Measurements from ENCODE around the gene ROR2.

GRCh38 chr9:91517801-91518200, 432.2 kb downstream of the ROR2 start:
- TF ChIP-seq CTCF (IDR thresholded peaks at IDR 0.05; ENCODE audit: extremely low read depth in 1 of 2, insufficient read depth in 1 of 2, low read depth in 1 of 2, low read length in 2 of 2) (no peak), POLR2A (IDR thresholded peaks at IDR 0.05; ENCODE audit: low read depth, low read length) (no peak), MYC (IDR thresholded peaks at IDR 0.05; ENCODE audit: low read depth, low read length) (no peak), POLR2AphosphoS5 (IDR thresholded peaks at IDR 0.05; ENCODE audit: insufficient read depth, low read depth, low read length) (no peak), MAX (IDR thresholded peaks at IDR 0.05; ENCODE audit: insufficient read depth, insufficient read length) (no peak), GATA2 (IDR thresholded peaks at IDR 0.05; ENCODE audit: insufficient read depth, insufficient read length, low read depth, low read length) (no peak)

Data from endothelial cell of umbilical vein (primary cell).